Right lobe of liver (tissue), 4 donors: Measurements from ENCODE around the gene BCO2.

ENCODE experiments used
- CTCF ChIP-seq, 4 donors: fragments of 200-600 bp in 3 of 4; fragments of 450-650 bp in 1 of 4; IDR thresholded peaks; one replicate each; pipeline versions ENCODE4 v1.5.1 to v1.8.0; 2016 to 2022; ENCODE audit warnings: antibody characterized with exemption in 4 of 4, mild to moderate bottlenecking in 2 of 4
- POLR2A ChIP-seq: fragments of 450-650 bp; IDR thresholded peaks from one replicate; pipeline ENCODE4 v1.6.1; 2017; ENCODE audit warnings: antibody characterized with exemption, mild to moderate bottlenecking
- donor health status: DM: no; HTN: no; CAD: no.
- donor health status: DM: no; HTN: no; CAD: no.
- donor health status: DM: no; HTN: yes; CAD: no.

GRCh38 chr11:112166562-112166961 lies 8.8 kb upstream of the BCO2 start:
- TF ChIP-seq POLR2A (no peak), CTCF (IDR thresholded peaks at IDR 0.05) (no peak)
